A549 (cell line): ENCODE measurements around the gene RNF4. TPM values are rescaled to one million over a fixed set of nuclear protein-coding genes. Genes with fewer than 3 reads are reported as not detected.

Experiments used
- ATAC-seq, 2 experiments: fragments of 200-7000 bp in 1 of 2; fragments of >200 bp in 1 of 2; cut with Nextera tagmentation in 1 of 2; cut with Tn5 transposase in 1 of 2; 3 replicates each; pipeline versions ENCODE4 v1.8.0 to v1.9.1; 2018 to 2020; ENCODE audit warnings: mild to moderate bottlenecking in 1 of 2, moderate library complexity in 1 of 2
- CTCF ChIA-PET: fragments of 300-600 bp; sonication (Branson Sonifier 250); formaldehyde crosslinking; extraction: SDS; loops from one replicate; lab custom pipeline; 2021; ENCODE audit warnings: antibody characterized with exemption, inconsistent platforms; lab: Yijun Ruan, JAX
- POLR2A ChIA-PET: fragments of 350-600 bp; formaldehyde crosslinking; extraction: SDS; loops from one replicate; lab custom pipeline; 2021; ENCODE audit warnings: antibody characterized with exemption, inconsistent platforms; lab: Yijun Ruan, JAX
- DNase-seq, 2 experiments: peaks; one replicate each; pipeline versions ENCODE4 v3.0.0 to v3.0.0-alpha.2; 2011 to 2016; ENCODE audit warnings: low read depth in 1 of 2, low spot score in 1 of 2
- FAIRE-seq: peaks from 2 replicates; lab custom pipeline; 2011; peaks lifted over from hg19 to GRCh38; lab: Jason Lieb, UNC
- H3K27ac ChIP-seq, 2 experiments: fragments of >200 bp; sonication (Bioruptor Twin); formaldehyde crosslinking; 3 replicates each; pipeline ENCODE4 v1.5.1; 2016 to 2017
- H3K4me1 ChIP-seq: fragments of >200 bp; sonication (Bioruptor Twin); formaldehyde crosslinking; 3 replicates; pipeline ENCODE4 v1.6.1; 2016
- H3K4me2 ChIP-seq: fragments of >200 bp; sonication (Bioruptor Twin); formaldehyde crosslinking; 3 replicates; pipeline ENCODE4 v1.6.1; 2016
- H3K4me3 ChIP-seq: fragments of >200 bp; sonication (Bioruptor Twin); formaldehyde crosslinking; 3 replicates; pipeline ENCODE4 v1.5.1; 2016
- H3K9me3 ChIP-seq: fragments of >200 bp; sonication (Bioruptor Twin); formaldehyde crosslinking; 3 replicates; pipeline ENCODE4 v1.6.1; 2016
- BHLHE40 ChIP-seq: IDR thresholded peaks from 2 replicates; pipeline ENCODE4 v1.6.1; 2012; ENCODE audit warnings: low read depth, low read length, inconsistent platforms
- CHD2 ChIP-seq: fragments of 150-350 bp; IDR thresholded peaks from 2 replicates; pipeline ENCODE4 v1.6.1; 2014; ENCODE audit warnings: low read length; ENCODE audit not compliant: partially characterized antibody
- GATA3 ChIP-seq: IDR thresholded peaks from 2 replicates; pipeline ENCODE4 v1.6.1; 2012; ENCODE audit warnings: borderline replicate concordance
- HEYL ChIP-seq: fragments of 250-450 bp; sonication (Bioruptor Pico); IDR thresholded peaks from 2 replicates; pipeline ENCODE4 v1.8.0; 2021; ENCODE audit warnings: mild to moderate bottlenecking, moderate library complexity
- HOXA7 ChIP-seq: fragments of 250-450 bp; sonication (Bioruptor Pico); IDR thresholded peaks from 2 replicates; pipeline ENCODE4 v1.5.0; 2020; ENCODE audit warnings: mild to moderate bottlenecking, moderate library complexity
- HOXB5 ChIP-seq: fragments of 250-450 bp; sonication (Bioruptor Pico); IDR thresholded peaks from 2 replicates; pipeline ENCODE4 v1.5.0; 2020; ENCODE audit warnings: mild to moderate bottlenecking, moderate library complexity
- KDM1A ChIP-seq: fragments of 200-600 bp; sonication (generic); IDR thresholded peaks from 2 replicates; pipeline ENCODE4 v1.6.1; 2016; ENCODE audit warnings: low read depth, mild to moderate bottlenecking
- PHF8 ChIP-seq: fragments of 200-600 bp; sonication (generic); IDR thresholded peaks from 2 replicates; pipeline ENCODE4 v1.6.1; 2016; ENCODE audit warnings: low read depth, mild to moderate bottlenecking, antibody characterized with exemption, moderate library complexity, borderline replicate concordance
- POLR2AphosphoS2 ChIP-seq: conservative IDR thresholded peaks from 2 replicates; pipeline ENCODE4 v1.6.1; 2012; ENCODE audit warnings: low read length, improper control_type of control experiment, inconsistent platforms
- RAD21 ChIP-seq, 2 experiments: fragments of >200 bp in 1 of 2; sonication (Bioruptor Twin) in 1 of 2; formaldehyde crosslinking in 1 of 2; IDR thresholded peaks in 1 of 2; conservative IDR thresholded peaks in 1 of 2; 2 replicates in 1 of 2; 3 replicates in 1 of 2; pipeline ENCODE4 v1.6.1; 2012 to 2018; ENCODE audit warnings: inconsistent platforms in 1 of 2
- RARB ChIP-seq: fragments of 250-450 bp; sonication (Bioruptor Pico); IDR thresholded peaks from 2 replicates; pipeline ENCODE4 v1.8.0; 2021; ENCODE audit warnings: mild to moderate bottlenecking, moderate library complexity
- RFX5 ChIP-seq: fragments of 450-650 bp; IDR thresholded peaks from 2 replicates; pipeline ENCODE4 v1.7.1; 2014; ENCODE audit warnings: antibody characterized with exemption, mild to moderate bottlenecking, moderate library complexity
- SMC3 ChIP-seq: fragments of >200 bp; sonication (Bioruptor Twin); formaldehyde crosslinking; IDR thresholded peaks from 3 replicates; pipeline ENCODE4 v1.6.1; 2018; ENCODE audit warnings: inconsistent platforms
- TFCP2L1 ChIP-seq: fragments of 250-450 bp; sonication (Bioruptor Pico); IDR thresholded peaks from 2 replicates; pipeline ENCODE4 v1.5.0; 2021; ENCODE audit warnings: mild to moderate bottlenecking
- ZC3H11A ChIP-seq: fragments of 450-650 bp; IDR thresholded peaks from 2 replicates; pipeline ENCODE4 v1.6.1; 2014; ENCODE audit warnings: antibody characterized with exemption, mild to moderate bottlenecking
- WGBS: methylation state at CpG from one replicate; pipeline ENCODE4 v1.1.6; 2017; ENCODE audit errors: missing lambda C conversion rate; 5-methylcytosine and 5-hydroxymethylcytosine counted together
- polyA plus RNA-seq, 4 experiments: library from polyadenylated mRNA; depleted of rRNA in 3 of 4; stranded (reverse); fragments of >200 nt; fragmentation: RNase III in 1 of 4; extraction: RNeasy Plus Mini Kit Qiagen cat#74134 plus additional on column Dnase treatment in 1 of 4; gene quantifications; 2 replicates in 3 of 4; 3 replicates in 1 of 4; pipeline ENCODE4 v1.2.3, GENCODE V29; 2011 to 2017
- TF ChIP-seq, protein P1 (sequence below): IDR thresholded peaks from 2 replicates; pipeline ENCODE4 v1.6.1; 2012; ENCODE audit warnings: low read depth, borderline replicate concordance
- TF ChIP-seq, protein P2 (sequence below): fragments of 250-450 bp; sonication (Bioruptor Pico); IDR thresholded peaks from 2 replicates; pipeline ENCODE4 v1.5.0; 2021; ENCODE audit warnings: mild to moderate bottlenecking, moderate library complexity, borderline replicate concordance
- TF ChIP-seq, protein P3 (sequence below): fragments of >200 bp; sonication (Bioruptor Twin); formaldehyde crosslinking; IDR thresholded peaks from 3 replicates; pipeline ENCODE4 v1.5.1; 2016
- TF ChIP-seq, protein P4 (sequence below): IDR thresholded peaks from 2 replicates; pipeline ENCODE4 v1.6.1; 2012
- TF ChIP-seq, protein P5 (sequence below): fragments of 450-650 bp; IDR thresholded peaks from 2 replicates; pipeline ENCODE4 v1.6.1; 2014; ENCODE audit warnings: antibody characterized with exemption
- TF ChIP-seq, protein P6 (sequence below): fragments of >200 bp; sonication (Bioruptor Twin); formaldehyde crosslinking; IDR thresholded peaks from 3 replicates; pipeline ENCODE4 v1.6.1; 2016
- TF ChIP-seq, protein P7 (sequence below): fragments of >200 bp; sonication (Bioruptor Twin); formaldehyde crosslinking; IDR thresholded peaks from 2 replicates; pipeline ENCODE4 v1.6.1; 2016
- TF ChIP-seq, protein P8 (sequence below): IDR thresholded peaks from 2 replicates; pipeline ENCODE4 v1.6.1; 2012

RNF4 gene
- polyA plus RNA-seq, 2 of the 4 experiments (the other 2 are of a cell fraction) = 65.8 to 93.5 TPM

DNA sequence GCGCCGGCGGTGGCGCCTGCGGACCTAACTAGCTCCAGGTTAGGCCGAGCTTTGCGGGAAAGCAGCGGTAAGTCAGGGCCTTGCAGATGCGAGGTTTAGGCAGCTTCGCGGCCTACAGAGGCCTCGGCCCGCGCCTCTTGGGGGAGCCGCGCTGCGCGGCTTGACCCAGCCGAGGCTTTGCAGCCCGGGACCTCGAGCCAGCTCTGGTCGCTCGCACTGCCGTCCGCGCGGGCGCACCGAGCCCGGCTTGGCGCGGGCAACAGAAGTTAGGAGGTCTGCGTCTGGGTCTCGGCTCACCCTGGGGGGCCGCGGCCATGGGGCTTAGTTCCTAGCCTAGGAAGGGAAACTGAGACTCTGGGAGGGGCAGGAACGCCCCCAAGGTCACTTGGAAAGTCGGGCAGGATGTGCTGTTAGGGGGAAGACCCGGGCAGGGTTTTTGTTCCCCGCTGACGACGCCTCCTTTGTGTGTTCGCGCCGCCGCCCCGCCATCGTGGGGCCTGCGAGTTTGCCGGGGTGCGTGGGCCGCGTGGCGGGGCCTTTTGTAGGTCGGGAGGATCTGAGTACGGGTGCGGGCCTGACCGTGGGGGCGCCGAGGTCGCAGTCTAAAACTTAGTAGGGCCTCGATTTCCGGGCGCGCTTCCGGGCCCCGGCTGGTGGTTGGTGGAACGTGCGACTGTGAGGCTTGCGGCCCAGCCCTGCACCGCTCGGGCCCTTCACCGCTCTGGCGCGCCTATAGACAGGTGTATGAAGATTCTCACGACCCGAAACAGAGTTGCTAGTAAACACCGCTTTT, 482 bp downstream of the RNF4 start:
- 3% methylated on average over 8 of the region's 78 CpGs for WGBS
- Histone ChIP-seq H3K4me1 (peaks cover 7% of the 10 kb centered on the region; the same call in 2 of the 3 replicates), H3K27ac (peak overlapping the region; percentile 92), H3K4me3 (peak overlapping the region; percentile 92)
- DNase-seq = peak; percentile 25 to 32
- POLR2A ChIA-PET = interaction anchor here (0.7 to 2.3 kb wide), 6 partner anchors 13 to 207 kb away, joined by 3 to 9 read pairs (median 4); partner anchors contain the start of genes FAM193A and MXD4
- FAIRE-seq = no peak
- peak; percentile 66 to 74 for ATAC-seq
- TF ChIP-seq, protein P1, sequence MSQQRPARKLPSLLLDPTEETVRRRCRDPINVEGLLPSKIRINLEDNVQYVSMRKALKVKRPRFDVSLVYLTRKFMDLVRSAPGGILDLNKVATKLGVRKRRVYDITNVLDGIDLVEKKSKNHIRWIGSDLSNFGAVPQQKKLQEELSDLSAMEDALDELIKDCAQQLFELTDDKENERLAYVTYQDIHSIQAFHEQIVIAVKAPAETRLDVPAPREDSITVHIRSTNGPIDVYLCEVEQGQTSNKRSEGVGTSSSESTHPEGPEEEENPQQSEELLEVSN = 0 out of 2 replicates have a peak, but pooled peaks have one; percentile 27
- TF ChIP-seq, protein P2, sequence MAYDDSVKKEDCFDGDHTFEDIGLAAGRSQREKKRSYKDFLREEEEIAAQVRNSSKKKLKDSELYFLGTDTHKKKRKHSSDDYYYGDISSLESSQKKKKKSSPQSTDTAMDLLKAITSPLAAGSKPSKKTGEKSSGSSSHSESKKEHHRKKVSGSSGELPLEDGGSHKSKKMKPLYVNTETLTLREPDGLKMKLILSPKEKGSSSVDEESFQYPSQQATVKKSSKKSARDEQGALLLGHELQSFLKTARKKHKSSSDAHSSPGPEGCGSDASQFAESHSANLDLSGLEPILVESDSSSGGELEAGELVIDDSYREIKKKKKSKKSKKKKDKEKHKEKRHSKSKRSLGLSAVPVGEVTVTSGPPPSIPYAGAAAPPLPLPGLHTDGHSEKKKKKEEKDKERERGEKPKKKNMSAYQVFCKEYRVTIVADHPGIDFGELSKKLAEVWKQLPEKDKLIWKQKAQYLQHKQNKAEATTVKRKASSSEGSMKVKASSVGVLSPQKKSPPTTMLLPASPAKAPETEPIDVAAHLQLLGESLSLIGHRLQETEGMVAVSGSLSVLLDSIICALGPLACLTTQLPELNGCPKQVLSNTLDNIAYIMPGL (CRISPR knock-in tag) = 0 out of 2 replicates have a peak, but pooled peaks have one; percentile 21
- TF ChIP-seq, protein P3, sequence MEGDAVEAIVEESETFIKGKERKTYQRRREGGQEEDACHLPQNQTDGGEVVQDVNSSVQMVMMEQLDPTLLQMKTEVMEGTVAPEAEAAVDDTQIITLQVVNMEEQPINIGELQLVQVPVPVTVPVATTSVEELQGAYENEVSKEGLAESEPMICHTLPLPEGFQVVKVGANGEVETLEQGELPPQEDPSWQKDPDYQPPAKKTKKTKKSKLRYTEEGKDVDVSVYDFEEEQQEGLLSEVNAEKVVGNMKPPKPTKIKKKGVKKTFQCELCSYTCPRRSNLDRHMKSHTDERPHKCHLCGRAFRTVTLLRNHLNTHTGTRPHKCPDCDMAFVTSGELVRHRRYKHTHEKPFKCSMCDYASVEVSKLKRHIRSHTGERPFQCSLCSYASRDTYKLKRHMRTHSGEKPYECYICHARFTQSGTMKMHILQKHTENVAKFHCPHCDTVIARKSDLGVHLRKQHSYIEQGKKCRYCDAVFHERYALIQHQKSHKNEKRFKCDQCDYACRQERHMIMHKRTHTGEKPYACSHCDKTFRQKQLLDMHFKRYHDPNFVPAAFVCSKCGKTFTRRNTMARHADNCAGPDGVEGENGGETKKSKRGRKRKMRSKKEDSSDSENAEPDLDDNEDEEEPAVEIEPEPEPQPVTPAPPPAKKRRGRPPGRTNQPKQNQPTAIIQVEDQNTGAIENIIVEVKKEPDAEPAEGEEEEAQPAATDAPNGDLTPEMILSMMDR = no peak
- TF ChIP-seq GATA3 = no peak
- no peak for TF ChIP-seq KDM1A
- TF ChIP-seq PHF8 = peak; percentile 67; the same call in 1 of the 2 replicates
- TF ChIP-seq, all 56 proteins: peak for 3
- peak overlapping the region; percentile 96 for H3K4me2 ChIP-seq
- no peaks in the 10 kb centered on the region for H3K9me3 ChIP-seq
- CTCF ChIA-PET = interaction anchor here (1.1 to 1.7 kb wide), 2 partner anchors 27 to 57 kb away, joined by 4 to 5 read pairs; no protein-coding TSS in a partner anchor

DNA sequence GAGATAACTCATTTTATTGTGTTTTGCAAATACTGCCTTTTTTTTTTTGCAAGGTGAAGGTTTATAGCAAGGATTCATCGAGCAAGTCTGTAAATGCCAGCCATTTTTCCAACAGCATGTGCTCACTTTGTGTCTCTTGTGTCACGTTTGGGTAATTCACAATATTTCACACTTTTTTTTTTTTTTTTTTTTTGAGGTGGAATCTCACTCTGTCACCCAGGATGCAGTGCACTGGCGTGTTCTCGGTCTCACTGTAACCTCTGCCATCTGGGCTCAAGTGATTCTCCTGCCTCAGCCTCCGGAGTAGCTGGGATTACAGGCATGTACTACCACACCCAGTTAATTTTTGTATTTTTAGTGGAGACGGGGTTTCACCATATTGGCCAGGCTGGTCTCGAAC, 1.9 kb downstream of the RNF4 start:
- WGBS = 89% methylated on average over 7 of the region's 7 CpGs
- POLR2A ChIA-PET = no interaction called here
- FAIRE-seq = no peak

More for the DNA sequence above, 1.9 kb downstream of the RNF4 start:
- ATAC-seq = no peak
- peaks cover 7% of the 10 kb centered on the region; the same call in 2 of the 3 replicates for H3K4me1 ChIP-seq
- peak overlapping the region; percentile 96 for H3K4me2 ChIP-seq
- H3K4me3 ChIP-seq = peak overlapping the region; percentile 92; the same call in 2 of the 3 replicates
- H3K9me3 ChIP-seq = no peaks in the 10 kb centered on the region
- CTCF ChIA-PET = interaction anchor here (0.8 to 1.3 kb wide), 2 partner anchors 8 to 27 kb away, joined by 3 to 4 read pairs; no protein-coding TSS in a partner anchor
- TF ChIP-seq, protein P4, sequence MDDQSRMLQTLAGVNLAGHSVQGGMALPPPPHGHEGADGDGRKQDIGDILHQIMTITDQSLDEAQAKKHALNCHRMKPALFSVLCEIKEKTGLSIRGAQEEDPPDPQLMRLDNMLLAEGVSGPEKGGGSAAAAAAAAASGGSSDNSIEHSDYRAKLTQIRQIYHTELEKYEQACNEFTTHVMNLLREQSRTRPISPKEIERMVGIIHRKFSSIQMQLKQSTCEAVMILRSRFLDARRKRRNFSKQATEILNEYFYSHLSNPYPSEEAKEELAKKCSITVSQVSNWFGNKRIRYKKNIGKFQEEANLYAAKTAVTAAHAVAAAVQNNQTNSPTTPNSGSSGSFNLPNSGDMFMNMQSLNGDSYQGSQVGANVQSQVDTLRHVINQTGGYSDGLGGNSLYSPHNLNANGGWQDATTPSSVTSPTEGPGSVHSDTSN = no peak
- TF ChIP-seq TFCP2L1 (no peak), RARB (no peak), BHLHE40 (no peak), ZC3H11A (no peak), POLR2AphosphoS2 (no peak), CHD2 (no peak), HOXB5 (CRISPR knock-in tag) (no peak), SMC3 (no peak), HOXA7 (CRISPR knock-in tag) (no peak), RFX5 (no peak), RAD21 (conservative IDR thresholded peaks at IDR 0.05 in 1 of 2, IDR thresholded peaks at IDR 0.05 in 1 of 2) (no peak), HEYL (CRISPR knock-in tag) (no peak), GATA3 (no peak)
- TF ChIP-seq, protein P5, sequence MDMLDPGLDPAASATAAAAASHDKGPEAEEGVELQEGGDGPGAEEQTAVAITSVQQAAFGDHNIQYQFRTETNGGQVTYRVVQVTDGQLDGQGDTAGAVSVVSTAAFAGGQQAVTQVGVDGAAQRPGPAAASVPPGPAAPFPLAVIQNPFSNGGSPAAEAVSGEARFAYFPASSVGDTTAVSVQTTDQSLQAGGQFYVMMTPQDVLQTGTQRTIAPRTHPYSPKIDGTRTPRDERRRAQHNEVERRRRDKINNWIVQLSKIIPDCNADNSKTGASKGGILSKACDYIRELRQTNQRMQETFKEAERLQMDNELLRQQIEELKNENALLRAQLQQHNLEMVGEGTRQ = no peak
- TF ChIP-seq, protein P6, sequence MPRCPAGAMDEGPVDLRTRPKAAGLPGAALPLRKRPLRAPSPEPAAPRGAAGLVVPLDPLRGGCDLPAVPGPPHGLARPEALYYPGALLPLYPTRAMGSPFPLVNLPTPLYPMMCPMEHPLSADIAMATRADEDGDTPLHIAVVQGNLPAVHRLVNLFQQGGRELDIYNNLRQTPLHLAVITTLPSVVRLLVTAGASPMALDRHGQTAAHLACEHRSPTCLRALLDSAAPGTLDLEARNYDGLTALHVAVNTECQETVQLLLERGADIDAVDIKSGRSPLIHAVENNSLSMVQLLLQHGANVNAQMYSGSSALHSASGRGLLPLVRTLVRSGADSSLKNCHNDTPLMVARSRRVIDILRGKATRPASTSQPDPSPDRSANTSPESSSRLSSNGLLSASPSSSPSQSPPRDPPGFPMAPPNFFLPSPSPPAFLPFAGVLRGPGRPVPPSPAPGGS = no peak
- TF ChIP-seq, protein P7, sequence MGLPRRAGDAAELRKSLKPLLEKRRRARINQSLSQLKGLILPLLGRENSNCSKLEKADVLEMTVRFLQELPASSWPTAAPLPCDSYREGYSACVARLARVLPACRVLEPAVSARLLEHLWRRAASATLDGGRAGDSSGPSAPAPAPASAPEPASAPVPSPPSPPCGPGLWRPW = no peak
- TF ChIP-seq, protein P8, sequence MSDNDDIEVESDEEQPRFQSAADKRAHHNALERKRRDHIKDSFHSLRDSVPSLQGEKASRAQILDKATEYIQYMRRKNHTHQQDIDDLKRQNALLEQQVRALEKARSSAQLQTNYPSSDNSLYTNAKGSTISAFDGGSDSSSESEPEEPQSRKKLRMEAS = no peak
- no peak for DNase-seq
- no peak overlapping the region for H3K27ac ChIP-seq
